ENCODE results near the gene ORMDL2. TPM values are rescaled to one million over a fixed set of nuclear protein-coding genes. Genes with fewer than 3 reads are reported as not detected.
A peak's percentile ranks its signal among the peaks of the same experiment; 100 is the strongest.

Gene ORMDL2
- total RNA-seq, 1 donor from 2014 or later = 33.3 TPM

- Mint-ChIP-seq H3K4me3 (no peak overlapping the region), H3K27me3 (ENCODE audit: low read depth) (no peaks in the 10 kb centered on the region), H3K4me1 (no peaks in the 10 kb centered on the region), H3K9me3 (no peaks in the 10 kb centered on the region), H3K27ac (ENCODE audit: unreplicated experiment) (no peak overlapping the region), H3K36me3 (ENCODE audit: low read depth) (peaks cover 26% of the 10 kb centered on the region)
- no peak for DNase-seq (ENCODE audit: low read depth, low spot score)
- no peak for TF ChIP-seq CTCF (conservative IDR thresholded peaks at IDR 0.05)
Measured at GRCh38 chr12:55789171-55789570, 28.7 kb upstream of the ORMDL2 start.

GRCh38 chr12:55789893-55790292 is 27.9 kb upstream of the ORMDL2 start:
- Mint-ChIP-seq H3K27me3 (ENCODE audit: low read depth) (no peaks in the 10 kb centered on the region), H3K27ac (ENCODE audit: unreplicated experiment) (no peak overlapping the region), H3K4me1 (no peaks in the 10 kb centered on the region), H3K36me3 (ENCODE audit: low read depth) (peaks cover 29% of the 10 kb centered on the region), H3K4me3 (no peak overlapping the region), H3K9me3 (no peaks in the 10 kb centered on the region)
- no peak for TF ChIP-seq CTCF (conservative IDR thresholded peaks at IDR 0.05)
- DNase-seq (ENCODE audit: low read depth, low spot score) = no peak

- Mint-ChIP-seq H3K36me3 (ENCODE audit: low read depth) (peaks cover 14% of the 10 kb centered on the region), H3K9me3 (no peaks in the 10 kb centered on the region), H3K4me1 (peaks cover 10% of the 10 kb centered on the region), H3K4me3 (no peak overlapping the region), H3K27me3 (ENCODE audit: low read depth) (no peaks in the 10 kb centered on the region), H3K27ac (ENCODE audit: unreplicated experiment) (no peak overlapping the region)
- DNase-seq (ENCODE audit: low read depth, low spot score) = no peak
- TF ChIP-seq CTCF (conservative IDR thresholded peaks at IDR 0.05) = no peak
Measured at GRCh38 chr12:55795950-55796349, 21.9 kb upstream of the ORMDL2 start.

- H3K4me3 Mint-ChIP-seq = no peak overlapping the region
- peaks cover 13% of the 10 kb centered on the region for H3K36me3 Mint-ChIP-seq (ENCODE audit: low read depth)
- H3K27ac Mint-ChIP-seq (ENCODE audit: unreplicated experiment) = no peak overlapping the region
- no peaks in the 10 kb centered on the region for H3K27me3 Mint-ChIP-seq (ENCODE audit: low read depth)
- H3K9me3 Mint-ChIP-seq = no peaks in the 10 kb centered on the region
- H3K4me1 Mint-ChIP-seq = peaks cover 10% of the 10 kb centered on the region
- peak; percentile 69 for TF ChIP-seq CTCF (conservative IDR thresholded peaks at IDR 0.05)
- peak; percentile 13 for DNase-seq (ENCODE audit: low read depth, low spot score)
Measured at GRCh38 chr12:55797068-55797467, 20.8 kb upstream of the ORMDL2 start.

- Mint-ChIP-seq H3K9me3 (no peaks in the 10 kb centered on the region), H3K27ac (ENCODE audit: unreplicated experiment) (no peak overlapping the region), H3K4me3 (no peak overlapping the region), H3K27me3 (ENCODE audit: low read depth) (no peaks in the 10 kb centered on the region), H3K36me3 (ENCODE audit: low read depth) (peaks cover 13% of the 10 kb centered on the region), H3K4me1 (peaks cover 10% of the 10 kb centered on the region)
- TF ChIP-seq CTCF (conservative IDR thresholded peaks at IDR 0.05) = no peak
- DNase-seq (ENCODE audit: low read depth, low spot score) = no peak
Measured at GRCh38 chr12:55797550-55797949, 20.3 kb upstream of the ORMDL2 start.

- no peaks in the 10 kb centered on the region for H3K9me3 Mint-ChIP-seq
- H3K36me3 Mint-ChIP-seq (ENCODE audit: low read depth) = no peaks in the 10 kb centered on the region
- DNase-seq (ENCODE audit: low read depth, low spot score) = no peak
- no peak for TF ChIP-seq CTCF (conservative IDR thresholded peaks at IDR 0.05)
- peaks cover 5% of the 10 kb centered on the region for H3K4me1 Mint-ChIP-seq
- no peak overlapping the region for H3K27ac Mint-ChIP-seq (ENCODE audit: unreplicated experiment)
- H3K4me3 Mint-ChIP-seq = no peak overlapping the region
- no peaks in the 10 kb centered on the region for H3K27me3 Mint-ChIP-seq (ENCODE audit: low read depth)
Measured at GRCh38 chr12:55806982-55807381, 10.9 kb upstream of the ORMDL2 start.
